Activated B cell treated with CpG ODN at 0.5 μM for 24 hours (primary cell): ENCODE data around the gene HOXC6. TPM values are rescaled to one million over a fixed set of nuclear protein-coding genes. Genes with fewer than 3 reads are reported as not detected.

Experiments used
- ATAC-seq: fragments of 200-7000 bp; cut with Tn5 transposase; one replicate; pipeline ENCODE4 v1.10.0; 2021; ENCODE audit warnings: low read depth, mild to moderate bottlenecking, moderate library complexity
- CTCF ChIA-PET: fragments of 350-600 bp; sonication (Branson Sonifier 250); formaldehyde crosslinking; loops from one replicate; lab custom pipeline; 2021; ENCODE audit warnings: antibody characterized with exemption; lab: Charles Lee
- POLR2A ChIA-PET: fragments of 350-600 bp; sonication (Branson Sonifier 250); formaldehyde crosslinking; loops from one replicate; lab custom pipeline; 2021; ENCODE audit warnings: antibody characterized with exemption; lab: Charles Lee
- DNase-seq: peaks from one replicate; pipeline ENCODE4 v3.0.0; 2022
- H3K27ac Mint-ChIP-seq: one replicate; pipeline ENCODE4 v1.8.0; 2020; ENCODE audit warnings: mixed read lengths
- H3K27me3 Mint-ChIP-seq: one replicate; pipeline ENCODE4 v1.8.0; 2021; ENCODE audit warnings: mixed read lengths
- H3K36me3 Mint-ChIP-seq: one replicate; pipeline ENCODE4 v1.8.0; 2021; ENCODE audit warnings: low read depth, mixed read lengths
- H3K4me1 Mint-ChIP-seq: one replicate; pipeline ENCODE4 v1.8.0; 2021; ENCODE audit warnings: mixed read lengths
- H3K4me3 Mint-ChIP-seq: one replicate; pipeline ENCODE4 v1.8.0; 2020; ENCODE audit warnings: mild to moderate bottlenecking, mixed read lengths
- H3K9me3 Mint-ChIP-seq: one replicate; pipeline ENCODE4 v1.8.0; 2020; ENCODE audit warnings: mixed read lengths
- intact Hi-C: fragments of 100-400 bp; cut with micrococcal nuclease; formaldehyde crosslinking; loops from one replicate; pipeline ENCODE4 v1.15.1; 2024
- total RNA-seq: library from RNA; stranded (reverse); gene quantifications from 2 replicates; pipeline ENCODE4 v1.2.3, GENCODE V29; 2022
- TF ChIP-seq, protein P1 (sequence below): fragments of 200-600 bp; IDR thresholded peaks from one replicate; pipeline ENCODE4 v1.8.0; 2022; ENCODE audit warnings: antibody characterized with exemption, mild to moderate bottlenecking

HOXC6 gene
- total RNA-seq, 1 donor from 2014 or later, result not detected

DNA sequence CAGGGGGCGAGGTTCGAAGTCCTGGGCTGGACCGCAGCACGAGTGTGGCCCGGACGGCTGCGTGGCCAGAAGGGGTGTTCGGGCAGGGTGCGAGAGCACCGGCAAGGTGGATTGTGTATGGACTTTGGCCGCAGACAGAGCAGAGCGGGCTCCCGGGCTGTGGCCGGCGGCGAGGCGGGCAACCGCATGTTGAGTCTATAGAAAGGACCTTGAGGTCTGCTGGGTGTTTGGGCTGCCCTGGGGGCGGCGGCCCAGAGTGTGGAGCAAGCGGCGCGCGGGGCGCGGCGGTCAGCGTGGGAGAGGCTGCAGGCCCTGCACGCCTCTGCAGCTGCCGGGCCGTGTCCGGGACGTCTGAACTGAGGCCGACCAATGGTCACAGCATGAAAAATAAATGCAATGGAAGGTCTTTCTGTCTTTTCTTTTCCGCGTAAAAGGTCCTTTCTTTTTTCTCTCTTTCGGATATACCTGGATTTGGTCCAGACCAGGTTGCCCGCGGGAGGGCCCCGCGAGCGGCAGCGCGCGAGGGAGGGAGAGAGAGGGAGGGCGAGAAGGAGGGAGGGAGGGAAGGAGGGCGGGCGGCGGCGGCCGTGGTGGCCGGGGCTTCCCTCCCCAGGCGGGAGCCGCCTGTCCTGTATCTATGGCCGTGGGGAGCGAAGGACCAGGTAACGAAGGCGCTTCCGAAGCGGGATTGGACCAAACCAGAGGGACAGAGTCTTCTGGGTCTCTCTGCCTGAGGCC, 33.8 kb upstream of the HOXC6 start:
- POLR2A ChIA-PET, result interaction anchor here (0.6 kb wide), 1 partner anchor 198 kb away, joined by 3 read pairs; no protein-coding TSS in a partner anchor
- no peak for DNase-seq

DNA sequence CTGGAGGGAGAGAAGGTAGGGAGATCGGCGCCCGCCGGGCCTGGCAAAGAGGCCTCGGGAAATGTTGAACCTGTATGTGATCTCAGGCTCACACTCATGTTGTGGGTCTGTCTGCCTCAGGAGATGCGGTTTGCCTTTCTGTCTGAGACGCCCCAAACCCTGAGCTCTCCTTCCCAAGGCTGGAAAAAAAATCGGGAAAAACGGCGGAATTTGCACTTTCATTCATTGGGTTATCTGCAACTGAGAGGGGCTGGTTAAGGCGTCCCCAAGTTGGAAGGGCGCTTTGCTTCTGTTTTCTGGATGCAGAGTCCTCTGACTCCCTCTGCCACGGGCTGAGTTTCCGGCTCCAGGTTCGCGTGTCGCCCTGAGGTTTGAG, 33.2 kb upstream of the HOXC6 start:
- Mint-ChIP-seq H3K4me1 (peaks cover 33% of the 10 kb centered on the region), H3K4me3 (peak overlapping the region; percentile 82), H3K27ac (no peak overlapping the region), H3K9me3 (peaks cover 2% of the 10 kb centered on the region), H3K36me3 (peaks cover 1% of the 10 kb centered on the region), H3K27me3 (peaks cover 79% of the 10 kb centered on the region)
- no peak for DNase-seq
- ChIA-PET CTCF (interaction anchor here (1.7 kb wide), 1 partner anchor 10 kb away, joined by 6 read pairs; no protein-coding TSS in a partner anchor), POLR2A (interaction anchor here (0.6 kb wide), 1 partner anchor 197 kb away, joined by 3 read pairs; no protein-coding TSS in a partner anchor)
- ATAC-seq, result peak; percentile 25
- TF ChIP-seq, protein P1, sequence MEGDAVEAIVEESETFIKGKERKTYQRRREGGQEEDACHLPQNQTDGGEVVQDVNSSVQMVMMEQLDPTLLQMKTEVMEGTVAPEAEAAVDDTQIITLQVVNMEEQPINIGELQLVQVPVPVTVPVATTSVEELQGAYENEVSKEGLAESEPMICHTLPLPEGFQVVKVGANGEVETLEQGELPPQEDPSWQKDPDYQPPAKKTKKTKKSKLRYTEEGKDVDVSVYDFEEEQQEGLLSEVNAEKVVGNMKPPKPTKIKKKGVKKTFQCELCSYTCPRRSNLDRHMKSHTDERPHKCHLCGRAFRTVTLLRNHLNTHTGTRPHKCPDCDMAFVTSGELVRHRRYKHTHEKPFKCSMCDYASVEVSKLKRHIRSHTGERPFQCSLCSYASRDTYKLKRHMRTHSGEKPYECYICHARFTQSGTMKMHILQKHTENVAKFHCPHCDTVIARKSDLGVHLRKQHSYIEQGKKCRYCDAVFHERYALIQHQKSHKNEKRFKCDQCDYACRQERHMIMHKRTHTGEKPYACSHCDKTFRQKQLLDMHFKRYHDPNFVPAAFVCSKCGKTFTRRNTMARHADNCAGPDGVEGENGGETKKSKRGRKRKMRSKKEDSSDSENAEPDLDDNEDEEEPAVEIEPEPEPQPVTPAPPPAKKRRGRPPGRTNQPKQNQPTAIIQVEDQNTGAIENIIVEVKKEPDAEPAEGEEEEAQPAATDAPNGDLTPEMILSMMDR, result no peak
- intact Hi-C loops, result loop anchor here (2.0 to 5.0 kb wide), 3 partner anchors 20 to 43 kb away; partner anchors contain the start of genes HOTAIR, HOXC12 and HOXC5

More for the DNA sequence above, 33.8 kb upstream of the HOXC6 start:
- Mint-ChIP-seq H3K36me3 (peaks cover 1% of the 10 kb centered on the region), H3K4me1 (peaks cover 34% of the 10 kb centered on the region), H3K9me3 (peaks cover 2% of the 10 kb centered on the region), H3K4me3 (peak overlapping the region; percentile 82), H3K27me3 (peaks cover 80% of the 10 kb centered on the region), H3K27ac (peak overlapping the region; percentile 20)
- intact Hi-C loops, result loop anchor here (2.0 to 5.0 kb wide), 3 partner anchors 20 to 42 kb away; partner anchors contain the start of genes HOTAIR, HOXC12 and HOXC5
- ATAC-seq, result no peak
- CTCF ChIA-PET, result no interaction called here
- TF ChIP-seq, protein P1, result no peak

GRCh38 chr12:53995378-53996239, 32.6 kb upstream of the HOXC6 start:
- Mint-ChIP-seq H3K27ac (no peak overlapping the region), H3K4me3 (peak overlapping the region; percentile 82), H3K4me1 (peaks cover 34% of the 10 kb centered on the region), H3K9me3 (peaks cover 2% of the 10 kb centered on the region), H3K36me3 (peaks cover 1% of the 10 kb centered on the region), H3K27me3 (peaks cover 75% of the 10 kb centered on the region)
- peak; percentile 37 for ATAC-seq
- ChIA-PET CTCF (interaction anchor here (1.7 kb wide), 1 partner anchor 10 kb away, joined by 6 read pairs; no protein-coding TSS in a partner anchor), POLR2A (interaction anchor here (0.6 to 0.7 kb wide), 2 partner anchors 14 to 197 kb away, joined by 3 to 9 read pairs; partner anchors contain the start of gene HOXC8)
- intact Hi-C loops, result loop anchor here (2.0 to 5.0 kb wide), 4 partner anchors 19 to 43 kb away; partner anchors contain the start of genes HOTAIR, HOXC12 and HOXC5
- DNase-seq, result no peak
- TF ChIP-seq, protein P1, result no peak

GRCh38 chr12:53996240-53997203, 31.7 kb upstream of the HOXC6 start:
- peaks cover 34% of the 10 kb centered on the region for H3K4me1 Mint-ChIP-seq
- POLR2A ChIA-PET, result interaction anchor here (0.7 to 0.8 kb wide), 2 partner anchors 13 to 56 kb away, joined by 3 to 9 read pairs; partner anchors contain the start of gene HOXC8
- H3K27ac Mint-ChIP-seq, result no peak overlapping the region
- DNase-seq (no peak), ATAC-seq (no peak)
- peak overlapping the region; percentile 82 for H3K4me3 Mint-ChIP-seq
- intact Hi-C loops, result loop anchor here (2.0 to 5.0 kb wide), 3 partner anchors 18 to 44 kb away; partner anchors contain the start of genes HOXC12 and HOXC5
- CTCF ChIA-PET, result interaction anchor here (0.6 to 1.7 kb wide), 2 partner anchors 9 to 338 kb away, joined by 3 to 6 read pairs; no protein-coding TSS in a partner anchor
- peaks cover 1% of the 10 kb centered on the region for H3K36me3 Mint-ChIP-seq
- H3K27me3 Mint-ChIP-seq, result peaks cover 77% of the 10 kb centered on the region
- TF ChIP-seq, protein P1, result no peak
- peaks cover 2% of the 10 kb centered on the region for H3K9me3 Mint-ChIP-seq
